Ishikawa (cell line): ENCODE data around the gene GABRG3.

Source experiments
- CEBPB ChIP-seq: IDR thresholded peaks from 2 replicates; pipeline ENCODE4 v1.6.1; 2012
- CREB1 ChIP-seq: IDR thresholded peaks from 2 replicates; pipeline ENCODE4 v1.6.1; 2012; ENCODE audit warnings: low read depth
- EGR1 ChIP-seq: IDR thresholded peaks from 2 replicates; pipeline ENCODE4 v1.6.1; 2012
- EP300 ChIP-seq: IDR thresholded peaks from 2 replicates; pipeline ENCODE4 v1.6.1; 2012; ENCODE audit warnings: borderline replicate concordance
- FOXM1 ChIP-seq: IDR thresholded peaks from 2 replicates; pipeline ENCODE4 v1.6.1; 2012; ENCODE audit warnings: low read depth, borderline replicate concordance
- NFIC ChIP-seq: IDR thresholded peaks from 2 replicates; pipeline ENCODE4 v1.6.1; 2012
- RAD21 ChIP-seq: IDR thresholded peaks from 2 replicates; pipeline ENCODE4 v1.6.1; 2012; ENCODE audit warnings: low read depth
- TAF1 ChIP-seq: IDR thresholded peaks from 2 replicates; pipeline ENCODE4 v1.6.1; 2012; ENCODE audit warnings: low read depth, mild to moderate bottlenecking
- TCF12 ChIP-seq: IDR thresholded peaks from 2 replicates; pipeline ENCODE4 v1.6.1; 2012; ENCODE audit warnings: low read depth
- TEAD4 ChIP-seq: IDR thresholded peaks from 2 replicates; pipeline ENCODE4 v1.6.1; 2012
- YY1 ChIP-seq: IDR thresholded peaks from 2 replicates; pipeline ENCODE4 v1.6.1; 2012; ENCODE audit warnings: low read depth
- ZBTB7A ChIP-seq: IDR thresholded peaks from 2 replicates; pipeline ENCODE4 v1.6.1; 2012; ENCODE audit warnings: low read depth
- TF ChIP-seq, protein P1 (sequence below): IDR thresholded peaks from 2 replicates; pipeline ENCODE4 v1.6.1; 2012; ENCODE audit warnings: low read depth, mild to moderate bottlenecking
- TF ChIP-seq, protein P2 (sequence below): IDR thresholded peaks from 2 replicates; pipeline ENCODE4 v1.6.1; 2012
- TF ChIP-seq, protein P3 (sequence below): IDR thresholded peaks from 2 replicates; pipeline ENCODE4 v1.6.1; 2012

The GABRG3 gene

DNA sequence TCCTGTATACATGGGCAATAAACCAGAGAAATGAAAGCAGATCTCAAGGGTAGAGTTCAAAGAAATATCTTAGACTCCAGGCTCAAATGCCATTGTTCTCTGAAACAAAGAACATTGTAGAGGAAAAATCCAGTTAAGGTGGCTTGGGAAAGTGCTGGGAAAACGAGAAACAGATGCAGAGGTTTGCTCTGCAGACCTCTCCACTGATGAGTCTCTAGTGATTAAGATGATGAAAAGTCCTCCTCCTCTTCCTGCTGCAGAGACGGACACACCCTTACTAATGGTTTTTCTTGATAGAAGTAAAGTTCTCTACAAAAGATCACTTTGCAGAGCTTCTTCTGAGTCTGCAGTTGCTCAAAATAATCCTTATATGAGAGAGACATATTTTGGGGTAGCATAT is 264.7 kb downstream of the GABRG3 start:
- TF ChIP-seq, protein P1, sequence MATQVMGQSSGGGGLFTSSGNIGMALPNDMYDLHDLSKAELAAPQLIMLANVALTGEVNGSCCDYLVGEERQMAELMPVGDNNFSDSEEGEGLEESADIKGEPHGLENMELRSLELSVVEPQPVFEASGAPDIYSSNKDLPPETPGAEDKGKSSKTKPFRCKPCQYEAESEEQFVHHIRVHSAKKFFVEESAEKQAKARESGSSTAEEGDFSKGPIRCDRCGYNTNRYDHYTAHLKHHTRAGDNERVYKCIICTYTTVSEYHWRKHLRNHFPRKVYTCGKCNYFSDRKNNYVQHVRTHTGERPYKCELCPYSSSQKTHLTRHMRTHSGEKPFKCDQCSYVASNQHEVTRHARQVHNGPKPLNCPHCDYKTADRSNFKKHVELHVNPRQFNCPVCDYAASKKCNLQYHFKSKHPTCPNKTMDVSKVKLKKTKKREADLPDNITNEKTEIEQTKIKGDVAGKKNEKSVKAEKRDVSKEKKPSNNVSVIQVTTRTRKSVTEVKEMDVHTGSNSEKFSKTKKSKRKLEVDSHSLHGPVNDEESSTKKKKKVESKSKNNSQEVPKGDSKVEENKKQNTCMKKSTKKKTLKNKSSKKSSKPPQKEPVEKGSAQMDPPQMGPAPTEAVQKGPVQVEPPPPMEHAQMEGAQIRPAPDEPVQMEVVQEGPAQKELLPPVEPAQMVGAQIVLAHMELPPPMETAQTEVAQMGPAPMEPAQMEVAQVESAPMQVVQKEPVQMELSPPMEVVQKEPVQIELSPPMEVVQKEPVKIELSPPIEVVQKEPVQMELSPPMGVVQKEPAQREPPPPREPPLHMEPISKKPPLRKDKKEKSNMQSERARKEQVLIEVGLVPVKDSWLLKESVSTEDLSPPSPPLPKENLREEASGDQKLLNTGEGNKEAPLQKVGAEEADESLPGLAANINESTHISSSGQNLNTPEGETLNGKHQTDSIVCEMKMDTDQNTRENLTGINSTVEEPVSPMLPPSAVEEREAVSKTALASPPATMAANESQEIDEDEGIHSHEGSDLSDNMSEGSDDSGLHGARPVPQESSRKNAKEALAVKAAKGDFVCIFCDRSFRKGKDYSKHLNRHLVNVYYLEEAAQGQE = no peak
- TF ChIP-seq TEAD4 = no peak
- TF ChIP-seq, protein P2, sequence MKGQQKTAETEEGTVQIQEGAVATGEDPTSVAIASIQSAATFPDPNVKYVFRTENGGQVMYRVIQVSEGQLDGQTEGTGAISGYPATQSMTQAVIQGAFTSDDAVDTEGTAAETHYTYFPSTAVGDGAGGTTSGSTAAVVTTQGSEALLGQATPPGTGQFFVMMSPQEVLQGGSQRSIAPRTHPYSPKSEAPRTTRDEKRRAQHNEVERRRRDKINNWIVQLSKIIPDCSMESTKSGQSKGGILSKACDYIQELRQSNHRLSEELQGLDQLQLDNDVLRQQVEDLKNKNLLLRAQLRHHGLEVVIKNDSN = no peak
- no peak for TF ChIP-seq NFIC
- TF ChIP-seq TAF1 = no peak
- TF ChIP-seq YY1 = no peak
- no peak for TF ChIP-seq CREB1
- TF ChIP-seq FOXM1 = no peak
- TF ChIP-seq, protein P3, sequence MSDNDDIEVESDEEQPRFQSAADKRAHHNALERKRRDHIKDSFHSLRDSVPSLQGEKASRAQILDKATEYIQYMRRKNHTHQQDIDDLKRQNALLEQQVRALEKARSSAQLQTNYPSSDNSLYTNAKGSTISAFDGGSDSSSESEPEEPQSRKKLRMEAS = no peak
- TF ChIP-seq TCF12 = no peak
- no peak for TF ChIP-seq EP300
- no peak for TF ChIP-seq ZBTB7A
- no peak for TF ChIP-seq EGR1
- no peak for TF ChIP-seq RAD21
- TF ChIP-seq CEBPB = no peak

DNA sequence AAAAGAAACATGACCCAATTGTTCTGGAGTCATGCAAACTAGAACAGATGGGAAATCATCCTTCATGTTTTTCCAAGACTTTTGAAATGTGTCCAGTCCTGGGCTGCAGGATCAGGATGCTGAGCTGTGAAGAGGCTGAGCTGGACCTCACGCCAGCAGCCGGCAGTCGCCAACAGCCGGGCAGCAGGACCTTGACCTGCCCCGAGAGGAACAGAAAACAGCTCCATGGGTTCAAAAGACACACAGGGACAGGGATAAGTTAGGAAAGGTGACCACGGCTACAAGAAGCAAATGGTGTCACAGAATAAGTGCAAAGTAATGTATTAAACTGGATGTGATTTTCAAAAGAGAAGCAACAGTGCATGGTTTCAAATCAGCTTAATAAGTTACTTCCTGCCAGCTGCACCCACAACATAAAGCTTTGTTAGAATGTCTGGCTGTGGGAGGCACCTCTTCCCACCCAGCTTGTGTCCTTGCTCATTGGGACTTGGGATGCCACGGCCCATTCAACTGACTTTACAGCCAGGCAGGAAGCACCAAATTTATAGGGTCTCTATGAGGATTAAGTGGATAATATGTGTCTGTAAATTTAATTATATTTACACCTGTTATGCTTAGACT is 266.4 kb downstream of the GABRG3 start:
- TF ChIP-seq EP300 = no peak
- no peak for TF ChIP-seq ZBTB7A
- TF ChIP-seq, protein P2 = no peak
- TF ChIP-seq TEAD4 = no peak
- TF ChIP-seq EGR1 = no peak
- no peak for TF ChIP-seq FOXM1
- no peak for TF ChIP-seq YY1
- no peak for TF ChIP-seq TAF1
- TF ChIP-seq CREB1 = no peak
- TF ChIP-seq, protein P1 = no peak
- TF ChIP-seq RAD21 = no peak
- TF ChIP-seq, protein P3 = no peak
- no peak for TF ChIP-seq TCF12
- TF ChIP-seq NFIC = no peak
- TF ChIP-seq CEBPB = no peak

DNA sequence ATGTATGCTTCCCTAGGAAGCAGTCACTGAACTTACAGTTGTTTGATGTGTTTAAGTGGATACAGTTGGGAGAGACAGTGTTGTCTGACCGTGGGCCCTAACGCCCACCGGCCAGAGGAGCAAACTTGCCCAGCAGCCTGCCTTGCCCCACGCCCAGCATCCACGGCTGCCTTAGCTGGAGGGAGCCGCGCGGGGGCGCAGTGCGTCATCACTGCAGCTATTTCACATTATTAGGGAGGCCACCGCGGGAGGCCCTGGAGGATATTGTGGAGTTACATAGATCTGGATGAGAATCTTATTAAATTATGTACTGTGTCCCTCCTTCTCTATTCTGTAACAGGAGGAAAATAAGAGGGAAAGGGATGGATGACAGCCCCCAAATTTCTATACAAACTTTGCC is 267.2 kb downstream of the GABRG3 start:
- TF ChIP-seq EP300 = no peak

DNA sequence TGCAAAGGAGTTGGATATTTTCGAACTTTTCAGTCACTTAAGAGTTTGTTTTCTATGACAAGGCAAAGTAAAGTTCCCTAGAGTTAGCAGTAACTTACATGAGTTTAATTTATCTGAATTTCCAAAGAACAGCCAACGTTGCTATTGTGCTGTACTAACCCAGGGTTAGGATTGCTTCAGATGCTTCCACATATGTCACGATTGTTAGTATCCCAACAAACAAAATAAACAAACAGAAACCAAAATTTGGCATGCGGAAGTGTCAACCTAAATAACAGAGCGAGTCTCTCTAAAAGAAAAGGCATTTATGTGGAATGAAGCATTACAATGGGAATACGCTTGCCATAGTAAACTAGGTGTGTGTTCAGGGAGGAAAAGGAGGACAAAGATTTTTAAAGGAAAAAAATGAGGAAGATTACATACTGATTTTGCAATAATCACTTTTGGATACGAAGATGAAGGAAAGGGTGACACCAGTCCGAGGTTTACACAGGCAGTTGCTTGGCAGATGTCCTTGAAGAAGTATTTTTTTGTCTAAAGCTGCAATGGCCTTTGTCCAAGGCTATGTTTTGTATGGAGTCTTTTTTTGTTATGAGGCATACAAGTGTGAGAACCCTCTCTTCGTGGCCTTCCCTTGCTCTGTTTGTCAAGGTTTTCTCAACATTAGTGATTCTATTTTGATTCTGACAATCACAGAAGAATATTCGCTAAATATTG is 267.9 kb downstream of the GABRG3 start:
- TF ChIP-seq NFIC = no peak
- TF ChIP-seq TAF1 = no peak
- TF ChIP-seq CEBPB = no peak
- no peak for TF ChIP-seq YY1
- TF ChIP-seq, protein P2 = no peak
- TF ChIP-seq, protein P1 = no peak
- no peak for TF ChIP-seq TCF12
- no peak for TF ChIP-seq ZBTB7A
- no peak for TF ChIP-seq TEAD4
- TF ChIP-seq RAD21 = no peak
- no peak for TF ChIP-seq CREB1
- no peak for TF ChIP-seq EP300
- TF ChIP-seq, protein P3 = no peak
